ENCODE measurements around the gene EPDR1.

Gene EPDR1

GRCh38 chr7:37920305-37920848 is at the start of gene EPDR1:
EPDR1 (plus strand) TSS chr7:37920640; CDS start chr7:37920940, 300 bp downstream.
- peak; percentile 77 for DNase-seq

- DNase-seq = no peak
Observed at GRCh38 chr7:37882086-37882485, 38.4 kb upstream of the EPDR1 start.

DNA sequence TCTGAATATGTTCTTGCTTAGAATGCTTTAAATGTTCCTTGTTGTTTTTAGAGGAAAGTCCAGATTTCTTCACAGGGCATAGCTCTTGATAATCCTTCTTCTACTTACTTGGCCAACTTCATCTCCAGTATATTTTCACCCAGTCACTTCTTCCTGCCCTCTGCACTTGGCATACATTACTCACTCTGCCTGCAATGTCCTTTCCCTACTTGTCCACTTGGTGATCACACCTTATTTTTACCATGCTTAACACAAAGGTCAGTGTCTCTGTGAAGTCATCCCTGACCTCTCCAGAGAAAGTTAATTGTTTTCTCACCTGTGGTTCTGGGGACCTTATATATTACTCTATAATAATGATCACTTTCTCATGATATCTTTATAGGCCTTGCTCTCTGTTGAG is 27.1 kb upstream of the EPDR1 start:
- DNase-seq = no peak

DNA sequence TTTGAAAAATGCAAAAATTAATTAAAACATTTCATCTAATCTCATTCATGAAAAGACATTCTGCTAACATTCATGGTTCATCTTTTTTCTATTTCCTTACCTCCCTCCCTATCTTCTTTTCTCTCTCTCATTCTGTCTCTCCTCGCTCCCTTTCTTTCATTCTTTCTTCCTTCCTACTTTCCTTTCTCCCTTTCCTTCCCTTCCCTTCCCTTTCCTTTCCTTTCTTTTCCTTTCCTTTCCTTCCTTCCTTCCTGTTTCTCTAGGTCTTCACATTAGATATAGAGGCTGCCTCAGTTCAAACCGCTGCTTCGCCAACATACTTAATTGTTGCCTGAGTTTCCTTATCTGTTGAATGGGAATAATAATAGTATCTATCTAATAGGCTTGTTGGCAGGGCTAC is 25.8 kb upstream of the EPDR1 start:
- no peak for DNase-seq

- DNase-seq = no peak
Observed at GRCh38 chr7:37899712-37900247, 20.7 kb upstream of the EPDR1 start.

DNA sequence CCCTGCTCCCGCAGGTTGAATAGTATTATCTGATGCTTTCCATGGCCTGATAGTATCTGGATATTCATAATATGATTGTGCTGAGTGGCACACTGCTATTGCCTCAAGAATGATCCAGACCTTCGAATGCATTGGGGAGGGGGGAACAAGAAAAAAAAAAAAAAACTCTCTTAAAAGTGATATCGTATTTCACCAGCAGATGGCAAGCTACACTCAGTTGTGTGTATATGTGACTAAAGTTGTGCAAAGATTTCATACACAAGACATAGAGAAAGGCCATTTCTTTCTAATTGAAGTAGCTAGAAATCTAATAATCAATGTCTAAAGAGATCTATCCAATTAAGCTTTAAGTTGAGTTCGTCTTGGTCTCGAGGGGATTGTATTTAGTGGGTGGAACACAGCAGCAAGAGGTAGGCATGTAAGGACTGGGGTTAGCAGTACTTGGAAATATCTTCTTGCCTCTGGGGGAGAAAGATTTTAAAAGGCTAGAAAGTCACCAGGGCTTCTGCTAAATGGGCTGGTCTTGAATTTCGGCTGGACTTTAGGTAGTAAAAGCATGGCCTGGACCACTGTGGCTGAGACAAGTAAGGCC is 19.1 kb upstream of the EPDR1 start:
- DNase-seq = peak; percentile 41

GRCh38 chr7:37901890-37902524 is 18.4 kb upstream of the EPDR1 start:
- DNase-seq = no peak

GRCh38 chr7:37908221-37908788 is 12.1 kb upstream of the EPDR1 start:
- no peak for DNase-seq

DNA sequence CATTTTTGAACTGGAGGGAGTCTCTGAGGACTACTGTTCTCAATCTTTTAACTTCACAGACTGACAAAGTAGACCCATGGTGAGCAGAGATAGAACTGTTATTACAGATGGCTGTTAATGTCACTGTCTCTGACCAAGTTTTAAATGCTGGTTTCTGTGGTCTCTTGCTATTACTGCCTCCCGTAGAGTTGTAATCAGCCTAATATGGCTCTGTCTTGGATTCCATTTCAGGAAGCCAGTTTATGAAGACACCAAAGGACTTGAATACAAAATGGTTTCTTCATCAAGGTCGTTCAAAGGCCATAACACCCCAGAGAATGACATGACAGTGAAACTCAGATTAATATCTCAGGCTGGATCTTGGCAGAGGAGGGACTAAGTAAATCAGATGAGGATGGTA is 7.7 kb upstream of the EPDR1 start:
- DNase-seq = no peak

GRCh38 chr7:37915438-37915837 is 5.0 kb upstream of the EPDR1 start:
- DNase-seq = peak; percentile 7

DNA sequence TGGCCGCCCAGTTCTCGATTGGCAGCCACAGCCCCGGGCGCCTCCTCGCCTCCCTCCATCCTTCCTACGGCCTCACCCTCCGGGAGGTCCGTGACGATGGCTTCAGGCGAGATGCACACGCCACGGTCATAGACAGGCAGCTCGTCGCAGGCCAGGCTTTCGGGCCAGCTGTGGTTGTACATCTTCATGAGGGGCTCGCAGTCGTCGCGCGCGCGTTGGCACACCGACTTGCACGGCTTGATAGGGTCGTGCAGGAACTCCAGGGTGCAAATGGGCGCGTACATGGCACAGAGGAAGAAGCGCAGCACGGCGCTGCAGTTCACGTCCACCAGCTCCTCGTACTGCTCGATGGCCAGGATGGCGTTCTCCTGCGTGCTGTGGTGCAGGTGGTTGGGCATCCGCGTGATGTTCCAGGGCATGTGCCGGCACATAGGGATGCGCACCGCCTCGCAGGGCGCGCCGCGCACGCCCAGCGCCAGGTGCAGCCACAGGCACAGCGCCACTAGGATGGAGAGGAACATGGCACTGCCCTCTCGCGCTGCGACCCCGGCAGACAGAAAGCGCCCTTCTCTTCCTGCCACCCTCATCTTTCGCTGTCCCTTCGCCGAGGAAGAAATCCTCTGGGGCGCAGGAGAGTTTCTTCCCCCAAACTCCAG is 4.3 kb upstream of the EPDR1 start:
- peak; percentile 32 for DNase-seq

DNA sequence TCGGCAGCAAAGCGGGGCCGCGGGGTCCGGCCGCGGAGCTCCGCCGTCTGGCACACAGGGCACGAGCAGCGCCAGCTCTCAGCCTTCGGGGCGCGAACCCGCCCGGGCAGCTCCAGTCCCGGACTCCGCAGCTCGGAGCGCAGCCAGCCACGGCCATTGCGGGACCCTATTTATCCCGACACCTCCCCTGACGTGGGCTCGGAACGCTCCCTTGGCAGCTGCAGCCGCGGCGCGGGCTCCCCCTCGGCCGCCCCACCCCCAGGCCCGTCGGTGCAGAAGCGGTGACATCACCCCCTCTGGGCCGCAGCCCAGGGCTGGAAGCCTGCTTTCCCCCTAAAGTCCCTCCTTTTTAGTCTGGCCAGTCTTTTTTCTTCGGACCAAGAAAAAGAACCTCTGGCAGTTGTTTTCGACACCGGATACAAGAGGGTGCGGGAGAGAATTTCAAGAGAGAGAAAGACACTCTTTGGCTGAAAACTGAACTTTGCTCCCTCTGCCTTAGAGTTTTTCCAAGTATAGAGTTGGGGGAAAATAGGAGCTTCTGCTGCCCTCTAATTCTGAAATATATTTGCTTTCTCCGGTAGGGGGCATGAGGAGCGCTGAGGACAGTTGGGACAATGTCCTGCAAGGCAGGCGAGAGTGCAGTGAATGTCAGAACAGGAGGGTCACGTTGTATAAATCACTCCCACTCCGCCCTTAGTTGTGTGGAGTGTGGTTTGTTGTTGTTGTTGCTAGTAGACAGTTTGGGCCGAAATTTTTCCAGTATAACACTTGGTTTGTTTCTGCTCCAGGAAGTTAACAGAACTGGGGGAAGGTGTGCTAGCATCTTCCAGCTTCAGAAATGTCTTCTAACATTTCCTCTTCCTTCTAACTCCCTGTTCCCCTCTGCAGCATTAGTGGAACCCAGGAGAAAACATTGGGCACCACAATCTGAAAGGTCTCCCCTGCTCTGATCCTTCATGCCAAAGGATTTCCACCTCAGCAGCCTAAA is 3.5 kb upstream of the EPDR1 start, which contains the start of gene SFRP4:
SFRP4 (minus strand) TSS at position 145 of the 988 bp plus-strand sequence. CDS start 280 bp downstream, outside the sequence.
- DNase-seq = peak; percentile 19

- DNase-seq = no peak
Observed at GRCh38 chr7:37918526-37918925, 1.9 kb upstream of the EPDR1 start.

- DNase-seq = peak; percentile 61
Observed at GRCh38 chr7:37920849-37921805, 687 bp downstream of the EPDR1 start.

- no peak for DNase-seq
Observed at GRCh38 chr7:37921876-37922275, 1.4 kb downstream of the EPDR1 start.

DNA sequence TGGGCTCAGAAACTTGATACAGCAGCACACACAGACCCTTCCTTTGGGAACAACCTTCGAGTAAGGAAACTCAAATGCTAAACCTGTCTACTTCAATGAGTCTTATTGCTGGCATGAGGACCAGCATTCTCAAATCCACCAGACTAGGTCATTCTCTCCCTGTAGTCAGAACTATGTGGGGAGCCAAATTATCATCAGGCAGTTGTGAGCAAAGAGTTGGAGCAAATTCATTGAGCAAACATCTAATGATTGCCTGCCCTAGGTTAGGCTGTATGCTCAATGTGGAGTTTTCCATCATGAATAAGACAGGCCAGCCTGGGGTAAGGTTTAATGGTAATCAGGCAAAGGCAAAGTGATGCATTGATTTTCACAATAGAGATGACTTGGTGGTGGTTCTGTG is 3.6 kb downstream of the EPDR1 start:
- DNase-seq = no peak

DNA sequence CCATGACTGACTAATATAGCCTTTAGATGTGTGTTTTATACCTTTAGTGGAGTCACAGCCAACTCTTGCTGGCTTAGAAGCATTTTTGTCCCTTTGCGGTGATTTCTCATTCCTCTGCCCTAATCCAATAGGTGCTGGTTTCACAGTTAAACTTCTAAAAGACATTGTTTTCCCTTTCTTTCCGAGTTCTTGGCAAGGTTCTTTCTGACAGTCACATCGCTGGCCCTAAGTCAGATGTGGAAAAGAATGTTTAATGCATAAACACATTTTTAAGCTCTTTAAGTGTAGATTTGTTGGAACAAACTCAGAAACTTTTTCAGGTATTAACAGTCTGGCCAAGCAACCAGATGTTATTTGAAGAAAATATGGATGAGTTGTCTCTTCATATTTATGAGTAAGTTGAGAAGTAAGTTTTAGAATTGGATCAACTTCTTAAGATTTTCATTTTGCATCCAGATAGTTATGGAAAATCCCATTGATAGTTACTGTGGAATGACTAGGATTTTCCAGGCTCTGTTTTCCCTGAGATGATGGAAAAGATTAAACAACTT is 4.1 kb downstream of the EPDR1 start:
- no peak for DNase-seq

GRCh38 chr7:37925620-37926019 is 5.2 kb downstream of the EPDR1 start:
- DNase-seq = no peak

- DNase-seq = no peak
Observed at GRCh38 chr7:37927773-37928444, 7.5 kb downstream of the EPDR1 start.

DNA sequence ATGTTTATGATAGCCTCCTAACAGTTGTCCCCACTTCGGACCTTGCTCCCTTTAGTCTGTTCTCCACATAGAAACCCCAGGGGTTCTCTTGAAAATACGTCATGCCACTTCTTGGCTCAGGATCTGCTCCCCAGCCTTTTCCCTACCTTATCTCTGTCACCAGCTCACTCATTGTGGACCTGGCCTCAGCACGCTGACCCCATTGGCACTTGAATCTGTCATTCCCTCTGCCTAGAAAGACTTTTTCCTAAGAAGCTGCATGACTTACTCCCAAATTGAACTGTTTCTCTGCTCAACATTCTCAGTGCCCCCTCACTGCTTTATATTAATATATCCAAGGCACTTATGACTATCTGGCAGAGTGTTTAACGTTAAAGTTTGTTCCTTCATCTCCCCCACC is 8.4 kb downstream of the EPDR1 start:
- no peak for DNase-seq

Measured in NCI-H2171 (cell line).